ENCODE measurements around the gene COPE. TPM values are rescaled to one million over a fixed set of nuclear protein-coding genes. Genes with fewer than 3 reads are reported as not detected.

COPE gene
- total RNA-seq, 1 experiment from 2014 or later, result 221 TPM

DNA sequence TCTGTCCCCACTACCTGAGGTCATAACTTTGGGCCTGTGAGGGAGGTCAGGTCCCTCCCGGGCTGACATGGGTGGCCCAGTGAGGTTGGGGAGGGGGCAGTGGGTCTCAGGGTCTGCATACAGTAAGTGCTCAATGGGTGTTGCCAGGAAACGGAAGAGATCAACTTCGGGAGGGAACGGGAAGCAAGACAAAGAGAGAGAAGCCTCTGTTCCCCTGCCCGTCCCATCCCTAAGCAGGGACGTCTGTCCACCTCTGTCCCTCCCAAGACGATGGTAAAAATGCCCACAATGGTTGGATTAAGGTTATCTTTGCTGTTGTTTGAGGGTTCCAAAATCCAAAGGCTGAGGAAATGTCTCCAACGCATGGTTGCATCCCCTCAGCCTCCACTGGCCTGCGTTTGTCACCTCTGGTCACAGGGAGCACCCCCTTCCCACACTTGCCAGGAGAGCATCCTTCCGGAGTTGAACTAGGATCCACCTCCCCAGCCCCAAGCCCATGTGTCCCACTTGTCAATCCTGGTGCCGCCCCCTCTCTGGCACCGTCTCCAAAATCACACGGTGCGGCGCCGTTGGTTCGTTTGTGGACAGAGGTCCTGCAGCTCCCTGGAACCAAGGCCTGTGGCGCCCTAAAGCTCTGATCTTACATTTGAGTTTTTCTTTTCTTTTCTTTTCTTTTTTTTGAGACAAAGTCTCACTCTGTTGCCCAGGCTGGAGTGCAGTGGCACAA lies 22.6 kb upstream of the COPE start:
- no peak overlapping the region for H3K27ac ChIP-seq
- no peak for DNase-seq
- H3K9me2 ChIP-seq (ENCODE audit: insufficient read depth), result no peaks in the 10 kb centered on the region
- no peaks in the 10 kb centered on the region for H4K20me1 ChIP-seq (ENCODE audit: insufficient read depth)
- peaks cover 33% of the 10 kb centered on the region for H3K79me2 ChIP-seq (ENCODE audit: low read depth)
- H3F3A ChIP-seq (ENCODE audit: insufficient read depth, low read depth), result peaks cover 39% of the 10 kb centered on the region
- no peak overlapping the region for H3K4me3 ChIP-seq
- peaks cover 5% of the 10 kb centered on the region for H3K36me3 ChIP-seq (ENCODE audit: low read depth)
- ChIA-PET CTCF (interaction anchor here (0.6 kb wide), 1 partner anchor 444 kb away, joined by 7 read pairs; no protein-coding TSS in a partner anchor), POLR2A (ENCODE audit: unreplicated experiment) (no interaction called here)
- H3K4me1 ChIP-seq (replicated peaks; ENCODE audit: insufficient read depth), result peaks cover 10% of the 10 kb centered on the region
- no peaks in the 10 kb centered on the region for H3K9me3 ChIP-seq (ENCODE audit: insufficient read depth, low read depth)
- no peak overlapping the region for H2AFZ ChIP-seq
- TF ChIP-seq CTCF (conservative IDR thresholded peaks at IDR 0.05) (0 out of 2 replicates have a peak, but pooled peaks have one; percentile 33), EZH2 (IDR thresholded peaks at IDR 0.05; ENCODE audit: low read depth) (no peak)
- intact Hi-C loops (cut with micrococcal nuclease; ENCODE audit: unreplicated experiment), result loop anchor here (2.0 kb wide), 1 partner anchor 23 kb away; the partner anchor contains the start of genes COPE and DDX49
- H3K27me3 ChIP-seq (ENCODE audit: insufficient read depth, low read depth), result no peaks in the 10 kb centered on the region
- peak overlapping the region; percentile 53 for H3K4me2 ChIP-seq
- BruUV-seq (replicated peaks), result no TSS peak

DNA sequence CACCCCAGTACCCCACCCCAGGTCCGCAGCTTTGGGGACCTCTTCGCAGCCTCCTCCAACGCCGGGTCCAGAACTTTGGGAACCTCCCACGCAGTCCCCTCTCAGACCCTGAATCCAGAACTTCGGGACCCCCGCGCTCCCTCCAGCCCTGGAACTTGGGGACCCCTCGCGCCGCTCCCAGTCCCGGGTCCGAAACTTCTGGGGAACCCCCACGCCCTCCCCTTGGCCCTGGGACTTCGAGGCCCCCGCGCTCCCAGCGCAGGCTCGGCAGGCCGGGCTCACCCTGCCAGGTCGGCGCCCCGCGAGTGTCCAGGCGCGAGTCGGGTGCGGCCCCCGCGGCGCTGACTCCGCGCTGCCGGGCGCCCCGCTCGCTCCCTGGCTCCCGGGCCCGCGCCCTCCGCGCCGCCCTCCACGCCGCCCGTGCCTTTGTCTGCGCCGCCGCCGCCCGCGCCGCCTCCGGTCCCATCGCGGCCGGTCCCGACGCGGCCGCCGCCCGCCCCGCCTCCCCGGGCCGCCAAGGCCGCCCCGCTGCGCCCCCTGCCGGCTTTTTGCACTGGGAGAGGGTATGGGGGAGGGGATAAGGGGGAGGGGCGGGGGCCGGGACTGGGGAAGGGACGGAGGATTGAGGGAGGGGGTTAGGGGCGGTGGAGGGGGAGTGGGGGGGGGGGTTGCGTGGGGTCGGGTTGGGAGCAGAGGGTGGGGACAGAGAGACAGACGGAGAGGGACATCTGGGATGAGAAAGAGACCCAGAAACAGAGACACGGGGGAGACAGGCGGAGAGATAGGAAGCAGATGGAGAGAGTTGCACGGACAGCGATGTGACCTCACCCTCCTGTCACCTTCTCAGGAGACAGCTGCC lies 21.8 kb upstream of the COPE start, which contains the start of gene HOMER3:
HOMER3 (minus strand) TSS at position 449 of the 859 bp plus-strand sequence. CDS start 2,235 bp downstream, outside the sequence.
- Histone ChIP-seq H3K27me3 (ENCODE audit: insufficient read depth, low read depth) (no peaks in the 10 kb centered on the region), H4K20me1 (ENCODE audit: insufficient read depth) (no peaks in the 10 kb centered on the region), H3K4me3 (peak within 1 kb of the TSS; percentile 81), H3K27ac (no peak within 1 kb of the TSS), H3K9me3 (ENCODE audit: insufficient read depth, low read depth) (no peaks in the 10 kb centered on the region), H3K4me2 (peak within 1 kb of the TSS; percentile 88), H2AFZ (peak within 1 kb of the TSS; percentile 87), H3K36me3 (ENCODE audit: low read depth) (peaks cover 5% of the 10 kb centered on the region), H3K79me2 (ENCODE audit: low read depth) (peaks cover 33% of the 10 kb centered on the region), H3K4me1 (replicated peaks; ENCODE audit: insufficient read depth) (peaks cover 10% of the 10 kb centered on the region), H3K9me2 (ENCODE audit: insufficient read depth) (no peaks in the 10 kb centered on the region), H3F3A (ENCODE audit: insufficient read depth, low read depth) (peaks cover 35% of the 10 kb centered on the region)
- POLR2A ChIA-PET (ENCODE audit: unreplicated experiment), result no interaction called here
- DNase-seq, result peak in 1 of 2 experiments; percentile 75
- BruUV-seq (replicated peaks), result no TSS peak
- CTCF ChIA-PET, result no interaction called here
- TF ChIP-seq EZH2 (IDR thresholded peaks at IDR 0.05; ENCODE audit: low read depth) (no peak), CTCF (conservative IDR thresholded peaks at IDR 0.05) (no peak; the same call in 1 of the 2 replicates)
- intact Hi-C loops (cut with micrococcal nuclease; ENCODE audit: unreplicated experiment), result loop anchor here (1.0 to 2.0 kb wide), 2 partner anchors 22 to 45 kb away; partner anchors contain the start of genes COPE and DDX49

Data from PC-9 (cell line).